ENCODE data around the gene ANKRD20A1.
"Not testable (repeated sequence)": the region's sequence is repeated elsewhere in the genome, so short reads cannot be mapped to it uniquely, and the experiment has no call there.

ANKRD20A1 gene

DNA sequence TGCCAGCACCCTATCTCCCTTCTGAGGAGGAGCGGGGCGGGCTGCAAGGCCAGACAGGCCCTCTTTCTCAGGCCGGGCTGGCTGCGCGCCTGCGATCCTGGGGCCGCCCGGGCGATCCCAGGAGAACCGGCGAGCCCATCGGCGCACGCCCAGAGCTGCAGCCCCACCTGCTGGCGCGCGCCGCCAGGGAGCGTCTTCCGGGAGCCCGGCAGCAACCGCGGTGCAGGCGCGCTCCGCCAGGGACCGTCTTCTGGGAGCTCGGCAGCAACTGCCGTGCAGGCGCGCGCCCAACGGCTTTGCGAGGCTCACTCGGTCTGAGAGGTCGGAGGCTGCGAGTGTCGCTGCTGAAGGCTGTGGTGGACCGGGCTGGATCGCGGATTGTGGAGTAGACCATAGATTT, at the start of gene ANKRD20A1:
Gene ANKRD20A1, plus strand, starts transcription at position 61 of the 400 bp plus-strand sequence. CDS start 496 bp downstream, outside the sequence.
- DNase-seq: not testable (repeated sequence)

DNA sequence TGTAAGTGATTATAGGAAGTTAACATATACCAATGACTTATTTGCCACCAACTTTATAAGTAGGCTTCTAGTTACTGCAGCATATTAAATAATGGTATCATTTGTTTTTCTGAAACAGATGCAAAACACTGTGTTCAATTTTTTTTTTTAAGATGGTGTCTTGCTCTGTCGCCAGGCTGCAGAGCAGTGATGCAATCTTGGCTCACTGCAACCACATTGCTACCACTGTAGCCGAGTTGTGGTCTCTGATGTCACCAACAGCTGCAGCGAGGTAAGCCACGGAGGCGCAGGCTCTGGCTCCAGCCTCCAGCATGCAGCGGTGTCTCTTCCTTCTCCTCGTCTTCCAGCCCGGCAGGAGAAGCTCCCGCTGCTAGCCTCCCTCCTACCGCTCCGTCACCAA, 26.6 kb upstream of the ANKRD20A1 start:
- not testable (repeated sequence) for DNase-seq
